Astrocyte of the spinal cord (primary cell): ENCODE results near the gene DSCAML1.

Experiments
- DNase-seq: peaks from one replicate; pipeline ENCODE4 v3.0.0; 2011; ENCODE audit warnings: low read depth, low spot score
- H3K4me3 ChIP-seq: 2 replicates; pipeline ENCODE4 v1.5.1; 2011; ENCODE audit warnings: low read depth, mild to moderate bottlenecking, low read length, moderate library complexity
- CTCF ChIP-seq: IDR thresholded peaks from 2 replicates; pipeline ENCODE4 v1.5.1; 2012; ENCODE audit warnings: low read depth, mild to moderate bottlenecking, low read length, inconsistent platforms
- in situ Hi-C: cut with HindIII; loops from 2 replicates; pipeline ENCODE4 v1.10.0; 2017; ENCODE audit warnings: low sequenced_read_pairs

DSCAML1 gene

GRCh38 chr11:117761993-117762392, 35.0 kb downstream of the DSCAML1 start:
- DNase-seq: no peak
- in situ Hi-C loops: no loop called here
- H3K4me3 ChIP-seq: no peak overlapping the region
- TF ChIP-seq CTCF: no peak

GRCh38 chr11:117759305-117759704, 37.7 kb downstream of the DSCAML1 start:
- in situ Hi-C loops: no loop called here
- no peak overlapping the region for H3K4me3 ChIP-seq
- DNase-seq: no peak
- TF ChIP-seq CTCF: no peak

- H3K4me3 ChIP-seq: no peak overlapping the region
- no peak for TF ChIP-seq CTCF
- in situ Hi-C loops: no loop called here
- DNase-seq: no peak
These were observed 43.0 kb downstream of the DSCAML1 start for GRCh38 chr11:117754030-117754429.

GRCh38 chr11:117752721-117753237, 44.2 kb downstream of the DSCAML1 start:
- no peak overlapping the region for H3K4me3 ChIP-seq
- TF ChIP-seq CTCF: no peak
- in situ Hi-C loops: no loop called here
- DNase-seq: no peak

- no peak overlapping the region for H3K4me3 ChIP-seq
- no peak for TF ChIP-seq CTCF
- DNase-seq: no peak
- in situ Hi-C loops: no loop called here
These were observed 44.9 kb downstream of the DSCAML1 start for GRCh38 chr11:117752071-117752470.

- in situ Hi-C loops: no loop called here
- H3K4me3 ChIP-seq: no peak overlapping the region
- no peak for TF ChIP-seq CTCF
- DNase-seq: no peak
These were observed 45.9 kb downstream of the DSCAML1 start for GRCh38 chr11:117750916-117751662.
